Prostate gland (tissue), 2 donors: ENCODE data around the gene CHST12.

ENCODE experiments used
- CTCF ChIP-seq, 4 experiments: fragments of 200-600 bp in 2 of 4; fragments of 450-650 bp in 2 of 4; sonication (generic) in 2 of 4; IDR thresholded peaks; 1 replicate in 3 of 4; 2 replicates in 1 of 4; pipeline ENCODE4 v1.5.1; 2016 to 2019; ENCODE audit warnings: antibody characterized with exemption in 4 of 4, mild to moderate bottlenecking in 2 of 4, moderate library complexity in 2 of 4
- POLR2A ChIP-seq: fragments of 450-650 bp; IDR thresholded peaks from one replicate; pipeline ENCODE4 v1.6.1; 2016; ENCODE audit warnings: antibody characterized with exemption, mild to moderate bottlenecking
- POLR2AphosphoS5 ChIP-seq: sonication (generic); formaldehyde crosslinking; IDR thresholded peaks from one replicate; pipeline ENCODE4 v1.6.1; 2017; ENCODE audit warnings: antibody characterized with exemption

- TF ChIP-seq CTCF (IDR thresholded peaks at IDR 0.05), result no peak
- no peak for TF ChIP-seq POLR2A
- TF ChIP-seq POLR2AphosphoS5, result no peak
These were observed 30.5 kb downstream of the CHST12 start for GRCh38 chr7:2433713-2434550.
